T-helper 9 cell (primary cell): Measurements from ENCODE around the gene PARD3B.

Source experiments
- DNase-seq: peaks from one replicate; pipeline ENCODE4 v3.0.0-alpha.2; 2020

The PARD3B gene

GRCh38 chr2:205079173-205079572 is 533.9 kb downstream of the PARD3B start:
- DNase-seq: no peak

GRCh38 chr2:205086662-205087061 is 541.4 kb downstream of the PARD3B start:
- DNase-seq: no peak

- DNase-seq: no peak
These were observed 542.6 kb downstream of the PARD3B start for GRCh38 chr2:205087862-205088261.

- no peak for DNase-seq
These were observed 544.7 kb downstream of the PARD3B start for GRCh38 chr2:205089958-205090357.

GRCh38 chr2:205091411-205091810 is 546.1 kb downstream of the PARD3B start:
- DNase-seq: no peak

GRCh38 chr2:205094031-205094430 is 548.8 kb downstream of the PARD3B start:
- DNase-seq: no peak

- no peak for DNase-seq
These were observed 558.4 kb downstream of the PARD3B start for GRCh38 chr2:205103699-205104098.

GRCh38 chr2:205107810-205108209 is 562.5 kb downstream of the PARD3B start:
- DNase-seq: no peak

- no peak for DNase-seq
These were observed 570.2 kb downstream of the PARD3B start for GRCh38 chr2:205115511-205115910.

- DNase-seq: no peak
These were observed 571.9 kb downstream of the PARD3B start for GRCh38 chr2:205117125-205117524.

GRCh38 chr2:205119136-205119535 is 573.9 kb downstream of the PARD3B start:
- DNase-seq: no peak

- DNase-seq: no peak
These were observed 583.5 kb downstream of the PARD3B start for GRCh38 chr2:205128726-205129125.

GRCh38 chr2:205129531-205129930 is 584.3 kb downstream of the PARD3B start:
- no peak for DNase-seq

GRCh38 chr2:205130111-205130829 is 585.0 kb downstream of the PARD3B start:
- no peak for DNase-seq

- no peak for DNase-seq
These were observed 588.3 kb downstream of the PARD3B start for GRCh38 chr2:205133544-205133943.

GRCh38 chr2:205138735-205139134 is 593.5 kb downstream of the PARD3B start:
- no peak for DNase-seq

GRCh38 chr2:205139822-205140463 is 594.7 kb downstream of the PARD3B start:
- no peak for DNase-seq

- DNase-seq: no peak
These were observed 596.1 kb downstream of the PARD3B start for GRCh38 chr2:205141381-205141780.

- DNase-seq: no peak
These were observed 600.6 kb downstream of the PARD3B start for GRCh38 chr2:205145888-205146287.

- no peak for DNase-seq
These were observed 603.5 kb downstream of the PARD3B start for GRCh38 chr2:205148755-205149154.

GRCh38 chr2:205156457-205156856 is 611.2 kb downstream of the PARD3B start:
- DNase-seq: no peak

- no peak for DNase-seq
These were observed 613.1 kb downstream of the PARD3B start for GRCh38 chr2:205158404-205158803.

- DNase-seq: no peak
These were observed 616.0 kb downstream of the PARD3B start for GRCh38 chr2:205161156-205161839.

- no peak for DNase-seq
These were observed 621.5 kb downstream of the PARD3B start for GRCh38 chr2:205166745-205167144.
